ENCODE measurements around the gene PTDSS2.
"Not testable (repeated sequence)": the region's sequence is repeated elsewhere in the genome, so short reads cannot be mapped to it uniquely, and the experiment has no call there.

Gene PTDSS2

DNA sequence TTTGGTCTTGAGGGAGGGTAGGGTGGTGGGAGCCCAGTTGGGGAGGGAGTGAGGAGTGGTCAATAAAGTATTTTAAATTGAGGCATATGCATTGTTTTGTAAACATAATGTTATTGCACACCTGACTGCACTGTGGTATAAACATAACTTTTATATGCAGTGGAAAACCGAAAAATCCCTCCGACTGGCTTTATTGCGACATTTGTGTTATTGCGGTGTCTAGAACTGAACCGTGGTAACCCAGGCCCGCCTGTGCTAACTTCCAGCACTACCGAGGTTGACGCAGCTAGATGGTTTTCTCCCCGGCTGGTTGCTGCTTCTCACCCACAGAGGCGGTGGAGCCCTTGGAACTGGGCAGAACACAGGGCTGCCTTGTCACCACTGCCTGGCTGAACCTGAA is 64.5 kb downstream of the PTDSS2 start:
- Histone ChIP-seq H3K4me1 (ENCODE audit: control insufficient read depth, low read length) (peaks cover 8% of the 10 kb centered on the region), H3K79me2 (ENCODE audit: control insufficient read depth, low read length) (no peaks in the 10 kb centered on the region), H3K27me3 (ENCODE audit: control insufficient read depth, low read length) (no peaks in the 10 kb centered on the region), H3K4me3 (ENCODE audit: low read length) (no peak overlapping the region), H4K20me1 (ENCODE audit: control insufficient read depth, insufficient read depth, low read depth, low read length) (no peaks in the 10 kb centered on the region), H3K36me3 (ENCODE audit: control insufficient read depth, low read length) (no peaks in the 10 kb centered on the region), H3K27ac (ENCODE audit: low read depth, low read length) (no peak overlapping the region), H3K4me2 (ENCODE audit: low read length) (no peak overlapping the region), H3K9me2 (replicated peaks; ENCODE audit: control insufficient read depth, low read length) (no peaks in the 10 kb centered on the region), H3K9me3 (ENCODE audit: control insufficient read depth, insufficient read depth, low read length) (peaks cover 7% of the 10 kb centered on the region; the same call in 1 of the 2 replicates), H3F3A (ENCODE audit: control insufficient read depth, insufficient read depth) (no peaks in the 10 kb centered on the region)
- TF ChIP-seq CTCF (IDR thresholded peaks at IDR 0.05; ENCODE audit: low read depth, low read length, poor library complexity, severe bottlenecking) (no peak), EZH2phosphoT487 (IDR thresholded peaks at IDR 0.05; ENCODE audit: borderline replicate concordance, low read length) (no peak)

DNA sequence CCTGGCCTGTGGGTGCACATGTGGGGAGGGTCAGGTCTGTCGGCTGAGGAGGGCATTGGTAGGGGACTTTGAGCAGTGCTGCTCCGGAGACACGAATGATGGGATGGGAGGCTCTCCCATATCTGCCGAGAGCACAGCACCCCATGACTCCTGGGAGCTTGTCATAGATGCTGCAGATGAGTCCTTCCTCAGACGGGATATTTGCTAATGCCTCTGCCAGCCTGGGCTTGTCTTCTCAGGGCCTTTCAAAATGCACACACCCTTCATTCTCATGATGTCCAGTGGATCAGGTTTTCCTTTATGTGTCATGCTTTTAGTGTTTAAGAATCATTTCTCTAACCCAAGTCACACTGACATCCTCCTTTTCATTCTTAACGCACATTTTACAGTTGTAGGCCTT is 65.1 kb downstream of the PTDSS2 start:
- H3F3A ChIP-seq (ENCODE audit: control insufficient read depth, insufficient read depth) = no peaks in the 10 kb centered on the region
- H4K20me1 ChIP-seq (ENCODE audit: control insufficient read depth, insufficient read depth, low read depth, low read length) = no peaks in the 10 kb centered on the region
- no peaks in the 10 kb centered on the region for H3K27me3 ChIP-seq (ENCODE audit: control insufficient read depth, low read length)
- no peaks in the 10 kb centered on the region for H3K36me3 ChIP-seq (ENCODE audit: control insufficient read depth, low read length)
- no peaks in the 10 kb centered on the region for H3K9me2 ChIP-seq (replicated peaks; ENCODE audit: control insufficient read depth, low read length)
- H3K27ac ChIP-seq (ENCODE audit: low read depth, low read length) = no peak overlapping the region
- peaks cover 7% of the 10 kb centered on the region; the same call in 1 of the 2 replicates for H3K9me3 ChIP-seq (ENCODE audit: control insufficient read depth, insufficient read depth, low read length)
- H3K79me2 ChIP-seq (ENCODE audit: control insufficient read depth, low read length) = no peaks in the 10 kb centered on the region
- H3K4me1 ChIP-seq (ENCODE audit: control insufficient read depth, low read length) = peaks cover 8% of the 10 kb centered on the region
- H3K4me2 ChIP-seq (ENCODE audit: low read length) = no peak overlapping the region
- no peak for TF ChIP-seq CTCF (IDR thresholded peaks at IDR 0.05; ENCODE audit: low read depth, low read length, poor library complexity, severe bottlenecking)
- no peak for TF ChIP-seq EZH2phosphoT487 (IDR thresholded peaks at IDR 0.05; ENCODE audit: borderline replicate concordance, low read length)
- no peak overlapping the region for H3K4me3 ChIP-seq (ENCODE audit: low read length)

GRCh38 chr11:516400-516799 is 66.3 kb downstream of the PTDSS2 start:
- Histone ChIP-seq H3K4me1 (ENCODE audit: control insufficient read depth, low read length) (peaks cover 8% of the 10 kb centered on the region), H3K9me3 (ENCODE audit: control insufficient read depth, insufficient read depth, low read length) (peaks cover 7% of the 10 kb centered on the region; the same call in 1 of the 2 replicates), H3K27ac (ENCODE audit: low read depth, low read length) (no peak overlapping the region), H3K9me2 (replicated peaks; ENCODE audit: control insufficient read depth, low read length) (no peaks in the 10 kb centered on the region), H3K4me2 (ENCODE audit: low read length) (no peak overlapping the region), H3K36me3 (ENCODE audit: control insufficient read depth, low read length) (no peaks in the 10 kb centered on the region), H4K20me1 (ENCODE audit: control insufficient read depth, insufficient read depth, low read depth, low read length) (no peaks in the 10 kb centered on the region), H3F3A (ENCODE audit: control insufficient read depth, insufficient read depth) (no peaks in the 10 kb centered on the region), H3K4me3 (ENCODE audit: low read length) (no peak overlapping the region), H3K27me3 (ENCODE audit: control insufficient read depth, low read length) (no peaks in the 10 kb centered on the region), H3K79me2 (ENCODE audit: control insufficient read depth, low read length) (no peaks in the 10 kb centered on the region)
- TF ChIP-seq CTCF (IDR thresholded peaks at IDR 0.05; ENCODE audit: low read depth, low read length, poor library complexity, severe bottlenecking) (no peak), EZH2phosphoT487 (IDR thresholded peaks at IDR 0.05; ENCODE audit: borderline replicate concordance, low read length) (no peak)

DNA sequence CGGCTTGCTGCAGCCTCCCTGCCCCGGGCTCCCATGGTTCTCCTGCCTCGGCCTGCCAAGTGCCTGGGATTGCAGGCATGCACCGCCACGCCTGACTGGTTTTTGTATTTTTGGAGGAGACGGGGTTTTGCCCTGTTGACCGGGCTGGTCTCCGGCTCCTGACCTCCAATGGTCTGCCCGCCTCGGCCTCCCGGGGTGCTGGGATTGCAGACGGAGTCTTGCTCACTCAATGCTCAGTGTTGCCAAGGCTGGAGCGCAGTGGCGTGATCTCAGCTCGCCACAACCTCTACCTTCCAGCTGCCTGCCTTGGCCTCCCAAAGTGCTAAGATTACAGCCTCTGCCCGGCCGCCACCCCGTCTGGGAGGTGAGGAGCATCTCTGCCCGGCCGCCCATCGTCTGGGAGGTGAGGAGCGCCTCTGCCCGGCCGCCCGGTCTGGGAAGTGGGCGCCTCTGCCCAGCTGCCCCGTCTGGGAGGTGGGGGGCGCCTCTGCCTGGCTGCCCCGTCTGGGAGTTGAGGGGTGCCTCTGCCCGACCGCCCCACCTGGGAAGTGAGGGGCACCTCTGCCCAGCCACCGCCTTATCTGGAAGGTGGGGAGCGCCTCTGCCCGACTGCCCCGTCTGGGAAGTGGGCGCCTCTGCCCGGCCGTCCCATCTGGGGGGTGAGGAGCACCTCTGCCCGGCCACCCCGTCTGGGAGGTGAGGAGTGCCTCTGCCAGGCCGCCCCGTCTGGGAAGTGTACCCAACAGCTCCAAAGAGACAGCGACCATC is 67.0 kb downstream of the PTDSS2 start:
- not testable (repeated sequence) for H3K27ac ChIP-seq (ENCODE audit: low read depth, low read length); H3K4me1 ChIP-seq (ENCODE audit: control insufficient read depth, low read length); H3K9me2 ChIP-seq (replicated peaks; ENCODE audit: control insufficient read depth, low read length); H3K27me3 ChIP-seq (ENCODE audit: control insufficient read depth, low read length); H3K9me3 ChIP-seq (ENCODE audit: control insufficient read depth, insufficient read depth, low read length); H3K36me3 ChIP-seq (ENCODE audit: control insufficient read depth, low read length); H4K20me1 ChIP-seq (ENCODE audit: control insufficient read depth, insufficient read depth, low read depth, low read length); H3K4me2 ChIP-seq (ENCODE audit: low read length); H3F3A ChIP-seq (ENCODE audit: control insufficient read depth, insufficient read depth); H3K4me3 ChIP-seq (ENCODE audit: low read length); H3K79me2 ChIP-seq (ENCODE audit: control insufficient read depth, low read length)

Data from DOHH2 (cell line).